Measurements from ENCODE around the gene CD55. TPM values are rescaled to one million over a fixed set of nuclear protein-coding genes. Genes with fewer than 3 reads are reported as not detected.

The CD55 gene
- total RNA-seq, 1 donor from 2014 or later: 106 TPM

- H3K4me3 ChIP-seq: no peak overlapping the region
- H3K36me3 ChIP-seq: no peaks in the 10 kb centered on the region
- H3K27ac ChIP-seq: no peak overlapping the region
- no peak for DNase-seq (ENCODE audit: extremely low spot score in 2 of 2)
- H3K27me3 ChIP-seq: no peaks in the 10 kb centered on the region
- H3K4me1 ChIP-seq: peaks cover 34% of the 10 kb centered on the region
- TF ChIP-seq POLR2A (IDR thresholded peaks at IDR 0.05): no peak
- TF ChIP-seq CTCF (IDR thresholded peaks at IDR 0.05): no peak
- TF ChIP-seq POLR2AphosphoS5 (IDR thresholded peaks at IDR 0.05; ENCODE audit: insufficient read depth in 1 of 2, low read depth in 1 of 2): no peak
- H3K9me3 ChIP-seq: no peaks in the 10 kb centered on the region
- intact Hi-C loops (cut with DNase I): no loop called here
Measured at GRCh38 chr1:207280706-207281105, 40.8 kb upstream of the CD55 start.

- no peak for DNase-seq (ENCODE audit: extremely low spot score in 2 of 2)
Measured at GRCh38 chr1:207282058-207282457, 39.4 kb upstream of the CD55 start.

GRCh38 chr1:207282496-207283380, 38.7 kb upstream of the CD55 start:
- peak overlapping the region; percentile 30 for H3K27ac ChIP-seq
- DNase-seq (ENCODE audit: extremely low spot score in 2 of 2): no peak
- intact Hi-C loops (cut with DNase I): no loop called here
- H3K9me3 ChIP-seq: no peaks in the 10 kb centered on the region
- no peaks in the 10 kb centered on the region for H3K36me3 ChIP-seq
- TF ChIP-seq POLR2AphosphoS5 (IDR thresholded peaks at IDR 0.05; ENCODE audit: insufficient read depth in 1 of 2, low read depth in 1 of 2) (no peak), POLR2A (IDR thresholded peaks at IDR 0.05) (no peak), CTCF (IDR thresholded peaks at IDR 0.05) (no peak)
- H3K4me1 ChIP-seq: peaks cover 39% of the 10 kb centered on the region
- no peak overlapping the region for H3K4me3 ChIP-seq
- H3K27me3 ChIP-seq: no peaks in the 10 kb centered on the region

More at GRCh38 chr1:207282058-207282457, 39.4 kb upstream of the CD55 start:
- Histone ChIP-seq H3K4me3 (no peak overlapping the region), H3K27ac (peak overlapping the region; percentile 30), H3K9me3 (no peaks in the 10 kb centered on the region), H3K36me3 (no peaks in the 10 kb centered on the region), H3K4me1 (peaks cover 34% of the 10 kb centered on the region), H3K27me3 (no peaks in the 10 kb centered on the region)
- intact Hi-C loops (cut with DNase I): no loop called here
- no peak for TF ChIP-seq CTCF (IDR thresholded peaks at IDR 0.05)
- peak in 1 of 2 donors; percentile 24 for TF ChIP-seq POLR2AphosphoS5 (IDR thresholded peaks at IDR 0.05; ENCODE audit: insufficient read depth in 1 of 2, low read depth in 1 of 2)

- DNase-seq (ENCODE audit: extremely low spot score in 2 of 2): no peak
- Histone ChIP-seq H3K4me3 (no peak overlapping the region), H3K27ac (no peak overlapping the region), H3K27me3 (no peaks in the 10 kb centered on the region), H3K4me1 (peaks cover 46% of the 10 kb centered on the region), H3K36me3 (no peaks in the 10 kb centered on the region), H3K9me3 (no peaks in the 10 kb centered on the region)
- no peak for TF ChIP-seq CTCF (IDR thresholded peaks at IDR 0.05)
- no peak for TF ChIP-seq POLR2A (IDR thresholded peaks at IDR 0.05)
- no peak for TF ChIP-seq POLR2AphosphoS5 (IDR thresholded peaks at IDR 0.05; ENCODE audit: insufficient read depth in 1 of 2, low read depth in 1 of 2)
- intact Hi-C loops (cut with DNase I): no loop called here
Measured at GRCh38 chr1:207283421-207283820, 38.1 kb upstream of the CD55 start.

Measured in vagina (tissue), 2 donors.